Spleen (tissue), 7 donors: ENCODE measurements around the gene GJE1.

Experiments
- CTCF ChIP-seq, 11 experiments: fragments of 200-600 bp in 7 of 11; fragments of 450-650 bp in 4 of 11; sonication (generic) in 4 of 11; IDR thresholded peaks in 8 of 11; conservative IDR thresholded peaks in 3 of 11; 1 replicate in 7 of 11; 2 replicates in 4 of 11; pipeline versions ENCODE4 v1.4.0 to v1.8.0; 2016 to 2021; ENCODE audit warnings: antibody characterized with exemption in 11 of 11, inconsistent platforms in 4 of 11, mild to moderate bottlenecking in 1 of 11
- POLR2A ChIP-seq, 3 donors: fragments of 450-650 bp; IDR thresholded peaks; one replicate each; pipeline ENCODE4 v1.5.1; 2017; ENCODE audit warnings: antibody characterized with exemption in 3 of 3, mild to moderate bottlenecking in 1 of 3
- donor health status: DM: no; HTN: no; CAD: no; lungs with moderate emphysema.
- donor health status: DM: no; HTN: no; CAD: no.
- donor health status: DM: no; HTN: no; CAD: no.

- no peak for TF ChIP-seq CTCF (IDR thresholded peaks at IDR 0.05 in 8 of 11, conservative IDR thresholded peaks at IDR 0.05 in 3 of 11)
- TF ChIP-seq POLR2A (IDR thresholded peaks at IDR 0.05): no peak
Measured at GRCh38 chr6:142178129-142178528, 45.4 kb downstream of the GJE1 start.
